COR-L47 (cell line): ENCODE measurements around the gene DNAJB1.
"Not testable (repeated sequence)": the region's sequence is repeated elsewhere in the genome, so short reads cannot be mapped to it uniquely, and the experiment has no call there.

ENCODE experiments used
- DNase-seq: peaks from one replicate; lab custom pipeline; 2025; lab: John Stamatoyannopoulos, UW

The DNAJB1 gene

DNA sequence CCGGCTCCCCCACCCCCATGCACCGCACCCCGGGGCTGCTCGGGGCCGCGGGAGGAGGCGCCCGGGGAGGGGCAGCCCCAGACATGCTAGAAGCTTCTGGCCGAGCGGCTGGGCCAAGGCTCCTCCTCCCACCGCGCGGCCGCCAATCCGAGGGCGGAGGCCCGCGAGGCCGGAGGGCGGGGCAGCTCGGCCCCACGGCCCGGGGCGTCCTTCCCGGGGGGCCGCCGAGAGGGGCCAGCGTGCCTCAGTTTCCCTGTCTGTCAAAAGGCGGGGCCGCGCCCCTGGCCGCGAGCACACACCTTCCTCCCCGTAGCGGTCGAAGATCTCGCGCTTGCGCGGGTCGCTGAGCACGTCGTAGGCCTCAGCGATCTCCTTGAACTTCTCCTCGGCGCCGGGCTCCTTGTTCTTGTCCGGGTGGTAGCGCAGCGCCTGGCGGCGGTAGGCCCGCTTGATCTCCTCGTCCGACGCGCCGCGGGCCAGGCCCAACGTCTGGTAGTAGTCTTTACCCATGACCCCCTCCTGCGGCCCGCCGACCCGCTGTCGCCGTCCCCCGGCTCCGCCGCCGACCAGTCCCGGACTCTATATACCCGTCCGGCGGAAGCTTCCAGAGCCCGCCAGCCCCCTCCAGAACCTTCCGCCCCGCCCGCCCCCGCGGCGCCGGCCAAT is at the start of gene DNAJB1:
TSS of gene DNAJB1 (minus strand) at position 558 of the 666 bp plus-strand sequence. CDS start at position 510, 48 bp downstream.
- peak; percentile 61 for DNase-seq

DNA sequence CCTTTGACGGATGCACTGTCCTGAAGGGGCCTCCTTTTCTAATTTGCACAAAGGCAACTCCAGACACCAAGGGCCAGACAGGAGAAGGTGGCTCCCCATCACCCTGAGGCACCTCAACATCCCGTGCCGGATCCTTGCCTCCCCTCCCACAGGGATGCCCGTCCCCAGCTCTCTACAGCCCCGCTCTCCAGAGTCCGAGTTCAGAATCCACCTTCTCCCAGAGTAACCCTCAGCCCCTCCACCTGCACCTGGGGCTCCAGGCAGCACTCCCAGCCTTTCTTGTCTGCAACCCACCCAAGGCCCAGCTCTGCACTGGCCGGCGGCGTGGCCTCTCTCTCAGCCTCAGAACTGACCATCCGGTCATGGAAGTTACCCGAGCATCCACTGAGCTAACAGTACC is 48.9 kb upstream of the DNAJB1 start:
- DNase-seq = no peak

GRCh38 chr19:14566712-14567077 is 48.5 kb upstream of the DNAJB1 start:
- no peak for DNase-seq

- no peak for DNase-seq
These were observed 47.8 kb upstream of the DNAJB1 start for GRCh38 chr19:14565765-14566711.

DNA sequence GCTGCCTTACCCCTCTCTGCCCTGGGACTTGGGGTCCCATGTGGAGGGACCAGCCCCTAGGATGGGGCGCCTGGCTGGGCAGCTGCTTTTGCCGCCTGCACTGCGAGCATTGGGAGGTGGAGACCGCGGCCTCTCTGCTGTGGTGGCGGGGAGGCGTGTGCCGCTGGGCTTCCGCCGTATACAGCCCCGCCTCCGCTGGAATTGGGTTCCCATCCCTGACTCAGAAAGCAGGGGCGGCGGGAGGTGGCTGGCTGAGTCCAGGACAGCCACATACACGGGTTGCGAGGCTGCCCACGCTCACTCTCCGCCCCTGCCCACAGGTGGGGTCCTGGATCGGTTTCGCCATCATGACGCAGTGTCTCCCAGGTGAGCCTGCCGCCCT is 47.1 kb upstream of the DNAJB1 start:
- no peak for DNase-seq

DNA sequence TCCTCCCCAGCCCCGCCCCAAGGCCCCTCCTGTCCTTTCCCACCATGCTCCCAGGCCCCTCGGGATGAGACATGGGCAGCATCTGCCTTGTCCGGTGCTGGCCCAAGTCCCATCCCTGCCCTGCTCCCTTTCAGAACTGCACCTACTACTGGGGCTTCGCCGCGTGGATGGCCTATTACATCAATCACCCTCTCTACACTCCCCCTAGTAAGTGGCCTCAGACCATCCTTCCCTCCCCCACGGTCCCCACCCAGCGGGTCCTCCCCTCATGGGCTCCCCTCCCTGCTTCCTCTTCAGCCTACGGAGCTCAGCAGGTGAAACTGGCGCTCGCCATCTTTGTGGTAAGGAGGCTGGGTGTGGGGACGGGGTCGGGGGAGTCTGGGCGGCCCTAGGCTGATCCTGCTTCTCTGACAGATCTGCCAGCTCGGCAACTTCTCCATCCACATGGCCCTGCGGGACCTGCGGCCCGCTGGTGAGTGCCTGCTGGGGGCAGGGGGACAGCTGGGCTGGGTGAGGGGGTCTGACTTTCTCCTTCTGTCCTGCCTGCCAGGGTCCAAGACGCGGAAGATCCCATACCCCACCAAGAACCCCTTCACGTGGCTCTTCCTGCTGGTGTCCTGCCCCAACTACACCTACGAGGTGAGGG is 46.6 kb upstream of the DNAJB1 start:
- not testable (repeated sequence) for DNase-seq

DNA sequence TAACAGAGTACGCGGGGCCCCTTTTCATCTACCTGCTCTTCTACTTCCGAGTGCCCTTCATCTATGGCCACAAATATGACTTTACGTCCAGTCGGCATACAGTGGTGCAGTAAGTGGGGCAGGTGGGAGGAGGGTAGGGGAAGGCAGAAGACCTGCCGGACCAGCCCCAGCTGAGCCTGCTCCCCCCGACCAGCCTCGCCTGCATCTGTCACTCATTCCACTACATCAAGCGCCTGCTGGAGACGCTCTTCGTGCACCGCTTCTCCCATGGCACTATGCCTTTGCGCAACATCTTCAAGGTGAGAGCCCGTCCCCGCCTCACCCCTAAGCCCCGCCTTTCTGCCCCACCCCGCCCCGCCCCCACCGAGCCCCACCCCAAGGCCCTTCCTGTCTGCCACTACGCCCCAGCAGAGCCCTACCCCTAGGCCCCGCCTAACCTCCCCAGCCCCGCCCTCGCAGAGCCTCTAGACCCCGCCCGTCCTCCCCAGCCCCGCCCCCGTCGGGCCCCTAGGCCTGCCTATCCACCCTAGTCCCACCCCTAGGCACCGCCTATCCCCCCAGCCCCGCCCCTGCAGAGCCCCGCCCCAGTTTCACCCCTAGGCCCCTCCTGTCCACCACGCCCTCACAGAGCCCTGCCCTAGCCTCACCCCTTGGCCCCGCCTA is 45.9 kb upstream of the DNAJB1 start:
- DNase-seq = no peak

DNA sequence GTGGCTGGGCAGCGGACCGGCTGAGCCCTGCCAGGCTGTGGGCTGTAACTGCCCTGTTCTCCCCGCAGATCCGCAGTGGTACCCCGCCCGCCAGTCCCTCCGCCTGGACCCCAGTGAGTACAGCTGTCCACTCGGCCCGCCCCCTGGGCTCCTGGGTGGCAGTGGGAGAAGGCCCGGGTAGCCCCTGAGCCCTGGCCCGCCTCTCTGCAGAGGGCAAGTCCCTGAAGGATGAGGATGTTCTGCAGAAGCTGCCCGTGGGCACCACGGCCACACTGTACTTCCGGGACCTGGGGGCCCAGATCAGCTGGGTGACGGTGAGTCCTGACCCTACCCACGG is 45.4 kb upstream of the DNAJB1 start:
- DNase-seq = no peak

DNA sequence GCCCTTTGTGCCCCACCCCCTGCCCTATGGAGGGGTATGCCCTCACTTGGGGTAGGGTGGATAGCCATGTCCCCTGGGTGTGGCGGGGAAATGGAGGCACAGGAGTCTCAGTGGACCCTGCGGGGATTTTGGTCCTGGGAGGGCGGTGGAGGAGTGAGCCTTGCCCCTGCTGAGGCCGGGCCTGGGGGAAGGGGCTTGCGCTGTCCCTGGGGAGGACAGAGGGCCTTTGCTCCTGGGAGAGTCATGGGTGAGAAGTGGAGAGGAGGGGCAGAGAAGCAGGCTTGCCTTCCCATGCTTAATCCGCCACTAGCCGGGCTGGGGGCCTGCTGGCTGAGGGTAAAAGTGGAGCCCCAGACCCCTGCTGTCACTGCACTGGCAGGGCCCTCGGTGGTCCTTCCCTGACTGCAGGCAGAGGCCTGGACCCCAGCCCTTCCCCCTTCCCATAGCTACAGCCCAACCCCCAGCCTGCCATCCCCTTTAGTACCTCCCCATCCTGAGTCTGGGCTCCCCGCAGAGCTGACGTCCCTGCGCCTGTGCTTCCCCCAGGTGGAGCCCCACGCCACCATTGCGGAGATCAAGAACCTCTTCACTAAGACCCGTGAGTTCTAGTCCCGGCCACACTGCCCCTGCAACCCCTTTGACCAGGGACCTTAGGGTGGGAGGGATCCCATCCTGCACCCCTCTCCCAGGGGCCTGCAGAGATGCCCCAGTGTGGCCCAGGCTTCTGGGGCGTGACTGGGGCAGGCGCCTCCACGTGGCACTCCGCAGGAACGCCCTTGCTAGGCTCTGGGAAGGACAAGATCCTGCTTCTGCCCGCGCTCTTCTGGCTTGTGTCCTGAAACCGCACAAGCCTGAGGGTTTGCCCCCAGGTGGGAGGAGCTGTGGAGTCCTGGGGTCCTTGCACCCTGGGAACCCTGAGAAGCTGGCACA is 44.7 kb upstream of the DNAJB1 start:
- no peak for DNase-seq

DNA sequence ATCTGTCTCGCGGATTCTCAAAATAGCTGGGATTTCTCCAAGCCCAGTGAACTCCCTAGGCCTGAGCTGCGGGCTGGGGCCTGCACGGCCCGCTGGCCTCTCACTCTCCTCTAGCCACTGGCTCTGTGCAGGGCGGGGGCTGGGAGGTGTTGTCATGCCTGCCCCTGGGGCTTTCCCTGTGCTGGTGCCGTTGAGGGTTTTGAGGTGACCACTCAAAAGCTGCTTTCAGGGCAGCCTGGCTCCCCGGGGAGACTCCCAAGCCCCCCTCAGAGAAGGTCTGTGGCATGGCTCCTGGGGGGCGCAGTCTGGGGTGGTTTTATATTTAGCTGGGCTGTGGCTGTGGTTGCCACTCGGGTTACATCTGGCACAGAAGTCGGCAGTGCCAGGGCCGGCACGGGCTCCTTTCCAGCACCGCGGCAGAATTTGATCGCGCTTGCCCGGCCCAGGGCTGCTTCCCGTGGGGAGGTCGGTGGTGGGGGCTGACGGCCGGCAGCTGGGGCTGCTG is 43.7 kb upstream of the DNAJB1 start:
- no peak for DNase-seq

GRCh38 chr19:14561249-14561648 is 43.1 kb upstream of the DNAJB1 start:
- no peak for DNase-seq

- DNase-seq = no peak
These were observed 42.5 kb upstream of the DNAJB1 start for GRCh38 chr19:14560776-14561108.

GRCh38 chr19:14559916-14560775 is 41.9 kb upstream of the DNAJB1 start:
- DNase-seq = no peak

DNA sequence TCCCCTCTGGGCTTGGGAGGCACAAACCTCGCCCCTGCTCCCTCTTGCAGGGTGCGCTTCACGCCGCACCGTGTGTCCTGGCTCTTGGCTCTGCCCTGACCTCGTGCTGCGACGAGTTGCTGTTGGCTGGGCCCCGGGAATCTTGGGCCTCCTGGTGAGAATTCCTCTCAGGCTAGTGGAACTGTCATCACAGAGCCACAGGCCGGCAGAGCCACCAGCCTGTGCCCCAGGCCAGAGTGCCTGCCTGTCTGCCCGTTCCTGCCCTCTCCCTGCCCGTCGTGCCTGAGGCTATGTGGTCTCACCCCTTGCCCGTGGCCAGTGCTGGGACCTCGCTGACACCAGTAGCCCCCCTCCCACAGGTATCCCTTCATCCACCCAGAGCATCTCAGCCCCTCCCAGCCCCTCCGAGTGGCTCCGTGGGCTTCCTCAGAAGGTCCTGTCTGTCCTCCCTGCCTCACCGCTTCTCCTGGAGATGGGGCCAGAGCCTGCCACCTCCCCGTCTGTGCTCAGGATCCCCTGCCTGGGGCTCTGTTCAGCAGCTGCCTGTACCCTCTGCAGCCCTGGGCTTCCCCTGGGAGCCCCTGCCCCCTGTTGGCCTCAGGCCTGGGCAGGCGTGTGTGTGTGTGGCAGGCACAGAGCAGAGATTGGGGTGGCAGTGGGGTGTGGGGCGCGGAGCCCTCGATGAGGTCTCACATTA is 40.3 kb upstream of the DNAJB1 start:
- no peak for DNase-seq

GRCh38 chr19:14556662-14557188 is 38.5 kb upstream of the DNAJB1 start:
- DNase-seq = no peak

- DNase-seq = no peak
These were observed 37.9 kb upstream of the DNAJB1 start for GRCh38 chr19:14555918-14556661.

DNA sequence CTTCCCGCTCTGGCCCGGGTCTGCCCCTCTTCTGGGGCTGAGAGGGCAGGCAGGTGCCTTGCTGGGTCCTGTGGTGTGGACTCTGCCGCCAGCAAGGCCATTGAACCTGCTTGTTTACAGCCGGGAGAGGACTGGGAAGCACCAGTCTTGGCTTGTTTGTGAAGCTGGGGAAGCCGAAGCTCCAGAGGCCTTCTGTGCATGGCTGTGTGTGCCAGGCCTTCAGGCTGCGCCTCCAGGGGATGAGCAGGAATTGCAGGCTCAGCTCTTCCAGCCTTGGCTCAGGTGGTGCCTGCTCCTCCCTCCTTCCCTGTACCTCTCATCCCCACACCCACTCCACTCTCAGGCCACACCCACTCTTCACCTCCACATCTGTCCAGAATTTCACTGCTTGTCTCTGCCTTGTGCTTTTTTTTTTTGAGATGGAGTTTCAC is 36.2 kb upstream of the DNAJB1 start:
- no peak for DNase-seq

- DNase-seq = no peak
These were observed 35.7 kb upstream of the DNAJB1 start for GRCh38 chr19:14553939-14554243.
